T-cell (primary cell): ENCODE data around the gene MLLT10. TPM values are rescaled to one million over a fixed set of nuclear protein-coding genes. Genes with fewer than 3 reads are reported as not detected.

Experiments used
- ATAC-seq, 4 experiments: fragments of 200-7000 bp in 3 of 4; fragments of 150-1000 bp in 1 of 4; cut with Tn5 transposase; replicated peaks in 1 of 4; 1 replicate in 3 of 4; 2 replicates in 1 of 4; pipeline ENCODE4 v1.10.0; 2021; ENCODE audit warnings: moderate library complexity in 3 of 4, mild to moderate bottlenecking in 2 of 4, moderate number of reproducible peaks in 1 of 4
- CTCF ChIA-PET, 2 donors: fragments of 300-600 bp; sonication (Branson Sonifier 250); formaldehyde crosslinking; loops; one replicate each; lab custom pipeline; 2022; ENCODE audit warnings: antibody characterized with exemption in 2 of 2; lab: Charles Lee
- POLR2A ChIA-PET, 2 donors: fragments of 300-600 bp; sonication (Branson Sonifier 250); formaldehyde crosslinking; loops; one replicate each; lab custom pipeline; 2022; ENCODE audit warnings: antibody characterized with exemption in 2 of 2; lab: Charles Lee
- DNase-seq, 35 experiments: peaks; one replicate each; pipeline versions ENCODE4 v3.0.0 to v3.0.0-alpha.2; 2013 to 2023
- H3K27ac ChIP-seq: one replicate; pipeline ENCODE4 v1.5.1; 2013; ENCODE audit warnings: low read length
- H3K27me3 ChIP-seq, 2 experiments: replicated peaks in 1 of 2; 1 replicate in 1 of 2; 2 replicates in 1 of 2; pipeline versions ENCODE4 v1.6.1 to v1.7.0; 2013; ENCODE audit warnings: low read length in 1 of 2, mixed read lengths in 1 of 2; ENCODE audit not compliant: control insufficient read depth in 2 of 2, insufficient read depth in 2 of 2; ENCODE audit errors: extremely low read depth in 1 of 2
- H3K36me3 ChIP-seq, 2 donors: 1 replicate in 1 of 2; 2 replicates in 1 of 2; pipeline versions ENCODE4 v1.6.1 to v1.7.0; 2013; ENCODE audit warnings: low read length in 1 of 2; ENCODE audit not compliant: control insufficient read depth in 2 of 2, insufficient read depth in 1 of 2; ENCODE audit errors: extremely low read depth in 1 of 2
- H3K4me1 ChIP-seq, 2 experiments: 1 replicate in 1 of 2; 2 replicates in 1 of 2; pipeline versions ENCODE4 v1.6.1 to v1.7.0; 2013; ENCODE audit warnings: low read length in 2 of 2, mixed read lengths in 1 of 2; ENCODE audit not compliant: insufficient read depth in 2 of 2, control insufficient read depth in 1 of 2; ENCODE audit errors: extremely low read depth in 1 of 2
- H3K4me3 ChIP-seq, 2 donors: 1 replicate in 1 of 2; 2 replicates in 1 of 2; pipeline versions ENCODE4 v1.5.1 to v1.7.0; 2013; ENCODE audit warnings: mild to moderate bottlenecking in 2 of 2, low read length in 1 of 2, moderate library complexity in 1 of 2; ENCODE audit not compliant: control insufficient read depth in 1 of 2; ENCODE audit errors: extremely low read depth in 1 of 2
- H3K9me3 ChIP-seq: 2 replicates; pipeline ENCODE4 v1.7.0; 2013
- H3K27ac Mint-ChIP-seq, 2 donors: one replicate each; pipeline ENCODE4 v1.8.0; 2020 to 2021; ENCODE audit warnings: mild to moderate bottlenecking in 2 of 2, mixed read lengths in 2 of 2
- H3K27me3 Mint-ChIP-seq, 2 donors: one replicate each; pipeline ENCODE4 v1.8.0; 2021 to 2022; ENCODE audit warnings: mixed read lengths in 2 of 2
- H3K36me3 Mint-ChIP-seq: one replicate; pipeline ENCODE4 v1.8.0; 2021; ENCODE audit warnings: mixed read lengths
- H3K4me1 Mint-ChIP-seq, 3 donors: one replicate each; pipeline ENCODE4 v1.8.0; 2020 to 2022; ENCODE audit warnings: mixed read lengths in 3 of 3, mild to moderate bottlenecking in 1 of 3
- H3K4me3 Mint-ChIP-seq, 3 donors: one replicate each; pipeline ENCODE4 v1.8.0; 2020 to 2022; ENCODE audit warnings: mild to moderate bottlenecking in 3 of 3, mixed read lengths in 3 of 3, moderate library complexity in 3 of 3
- H3K9me3 Mint-ChIP-seq, 3 donors: one replicate each; pipeline ENCODE4 v1.8.0; 2020 to 2022; ENCODE audit warnings: mixed read lengths in 3 of 3
- WGBS: methylation state at CpG from one replicate; pipeline ENCODE4 v1.1.5; 2013; ENCODE audit warnings: missing lambda C conversion rate; ENCODE audit not compliant: insufficient coverage; 5-methylcytosine and 5-hydroxymethylcytosine counted together
- total RNA-seq, 35 experiments: library from RNA in 6 of 35; stranded (reverse) in 6 of 35; fragments of 120-200 nt in 1 of 35; gene quantifications; one replicate each; pipeline versions ENCODE4 v1.2.1 to v1.2.4 and lab custom pipeline; 2013 to 2026

MLLT10 gene
- total RNA-seq, 5 donors from 2014 or later (not counting 1 experiment from before 2014, with no cell fraction given), result 57.7 to 76.5 (median 66.1) TPM

- Mint-ChIP-seq H3K4me3 (no peak overlapping the region), H3K9me3 (peaks cover 0 to 4% (median 4%) of the 10 kb centered on the region in 3 donors), H3K36me3 (peaks cover 62% of the 10 kb centered on the region), H3K4me1 (peaks cover 21 to 28% (median 24%) of the 10 kb centered on the region in 3 donors), H3K27me3 (no peaks in the 10 kb centered on the region), H3K27ac (peak overlapping the region; percentile 34 to 40)
- WGBS, result no CpG with 5 or more reads among the region's 5 CpGs
- ATAC-seq (no peak), DNase-seq (no peak)
- Histone ChIP-seq H3K27ac (no peak overlapping the region), H3K9me3 (no peaks in the 10 kb centered on the region), H3K36me3 (peaks cover 0 to 7% of the 10 kb centered on the region in 2 donors), H3K27me3 (no peaks in the 10 kb centered on the region), H3K4me1 (peaks cover 0 to 7% of the 10 kb centered on the region in 2 experiments), H3K4me3 (no peak overlapping the region)
- CTCF ChIA-PET, result interaction anchor here in 1 of 2 donors (0.7 kb wide), 1 partner anchor 181 kb away, joined by 3 read pairs; no protein-coding TSS in a partner anchor
- POLR2A ChIA-PET, result interaction anchor here in 1 of 2 donors (0.7 kb wide), 1 partner anchor 1080 kb away, joined by 3 read pairs; no protein-coding TSS in a partner anchor
Measured at GRCh38 chr10:21693418-21693817, 159.4 kb downstream of the MLLT10 start.

DNA sequence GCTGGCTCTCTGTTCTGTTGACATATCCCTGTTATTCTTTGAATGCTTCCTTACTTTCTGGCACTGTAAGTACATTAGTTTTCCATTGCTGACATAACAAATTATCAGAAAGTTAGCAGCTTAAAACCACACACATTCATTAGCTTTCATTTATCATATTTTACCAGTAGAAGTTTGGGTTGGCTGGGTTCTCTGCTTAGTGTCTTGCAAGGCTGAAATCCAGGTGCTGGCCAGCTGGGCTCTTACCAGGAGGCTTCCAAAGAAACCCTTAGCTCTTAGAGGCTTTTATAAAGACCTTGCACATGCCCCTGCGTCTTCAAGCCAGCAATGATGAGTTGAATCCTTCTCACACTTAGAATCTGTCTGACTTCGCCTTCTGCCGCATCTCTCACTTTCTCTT, 160.6 kb downstream of the MLLT10 start:
- peaks cover 64% of the 10 kb centered on the region for H3K36me3 Mint-ChIP-seq
- H3K4me1 Mint-ChIP-seq, result peaks cover 21 to 25% (median 24%) of the 10 kb centered on the region in 3 donors
- no peak for DNase-seq
- H3K27me3 ChIP-seq, result no peaks in the 10 kb centered on the region
- peaks cover 0 to 11% of the 10 kb centered on the region in 2 donors for H3K36me3 ChIP-seq
- H3K4me1 ChIP-seq, result peaks cover 0 to 7% of the 10 kb centered on the region in 2 experiments
- H3K27me3 Mint-ChIP-seq, result no peaks in the 10 kb centered on the region
- no peak overlapping the region for H3K27ac Mint-ChIP-seq
- no peak overlapping the region for H3K27ac ChIP-seq
- H3K4me3 Mint-ChIP-seq, result no peak overlapping the region
- no peak for ATAC-seq
- 93% methylated on average over 1 of the region's 3 CpGs for WGBS
- CTCF ChIA-PET, result no interaction called here
- no peaks in the 10 kb centered on the region for H3K9me3 ChIP-seq
- H3K4me3 ChIP-seq, result no peak overlapping the region
- POLR2A ChIA-PET, result no interaction called here
- peaks cover 4 to 11% (median 7%) of the 10 kb centered on the region in 3 donors for H3K9me3 Mint-ChIP-seq

GRCh38 chr10:21696302-21696701, 162.3 kb downstream of the MLLT10 start:
- POLR2A ChIA-PET, result interaction anchor here in 1 of 2 donors (0.6 kb wide), 2 partner anchors 37 to 996 kb away, joined by 6 read pairs; no protein-coding TSS in a partner anchor
- DNase-seq (no peak), ATAC-seq (no peak)
- Mint-ChIP-seq H3K4me3 (no peak overlapping the region), H3K9me3 (peaks cover 13 to 27% (median 22%) of the 10 kb centered on the region in 3 donors), H3K27ac (no peak overlapping the region), H3K36me3 (peaks cover 72% of the 10 kb centered on the region), H3K27me3 (no peaks in the 10 kb centered on the region), H3K4me1 (peaks cover 22 to 27% (median 24%) of the 10 kb centered on the region in 3 donors)
- Histone ChIP-seq H3K36me3 (peaks cover 0 to 11% of the 10 kb centered on the region in 2 donors), H3K4me1 (peaks cover 0 to 7% of the 10 kb centered on the region in 2 experiments), H3K9me3 (no peaks in the 10 kb centered on the region), H3K27ac (no peak overlapping the region), H3K4me3 (no peak overlapping the region), H3K27me3 (no peaks in the 10 kb centered on the region)
- CTCF ChIA-PET, result interaction anchor here in 1 of 2 donors (0.6 kb wide), 1 partner anchor 425 kb away, joined by 3 read pairs; no protein-coding TSS in a partner anchor

DNA sequence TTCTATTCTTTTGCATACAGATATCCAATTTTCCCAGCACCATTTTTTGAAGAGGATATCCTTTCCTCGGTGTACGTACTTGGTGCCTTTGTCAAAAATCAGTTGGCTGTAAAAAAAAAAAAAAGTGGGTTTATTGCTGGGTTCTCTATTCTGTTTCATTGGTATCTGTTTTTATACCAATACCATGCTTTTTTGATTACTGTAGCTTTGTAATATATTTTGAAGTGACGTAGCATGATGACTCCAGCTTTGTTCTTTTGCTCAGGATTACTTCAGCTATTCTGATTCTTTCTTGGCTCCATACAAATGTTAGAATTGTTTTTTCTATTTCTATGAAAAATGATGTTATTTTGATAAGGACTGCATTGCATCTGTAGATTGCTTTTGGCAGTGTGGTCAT, 165.5 kb downstream of the MLLT10 start:
- peaks cover 14 to 31% (median 22%) of the 10 kb centered on the region in 3 donors for H3K9me3 Mint-ChIP-seq
- Histone ChIP-seq H3K27ac (no peak overlapping the region), H3K4me3 (no peak overlapping the region), H3K36me3 (peaks cover 0 to 6% of the 10 kb centered on the region in 2 donors), H3K9me3 (no peaks in the 10 kb centered on the region), H3K4me1 (peaks cover 16 to 20% of the 10 kb centered on the region in 2 experiments), H3K27me3 (no peaks in the 10 kb centered on the region)
- no peak for DNase-seq
- no peak overlapping the region for H3K27ac Mint-ChIP-seq
- no peak for ATAC-seq
- no CpG with 5 or more reads among the region's 3 CpGs for WGBS
- POLR2A ChIA-PET, result no interaction called here
- CTCF ChIA-PET, result no interaction called here
- peaks cover 37 to 43% (median 38%) of the 10 kb centered on the region in 3 donors for H3K4me1 Mint-ChIP-seq
- H3K36me3 Mint-ChIP-seq, result peaks cover 63% of the 10 kb centered on the region
- no peak overlapping the region for H3K4me3 Mint-ChIP-seq
- no peaks in the 10 kb centered on the region for H3K27me3 Mint-ChIP-seq

GRCh38 chr10:21700474-21700873, 166.4 kb downstream of the MLLT10 start:
- Mint-ChIP-seq H3K27me3 (no peaks in the 10 kb centered on the region), H3K4me3 (no peak overlapping the region), H3K36me3 (peaks cover 57% of the 10 kb centered on the region), H3K4me1 (peaks cover 34 to 41% (median 34%) of the 10 kb centered on the region in 3 donors), H3K27ac (no peak overlapping the region), H3K9me3 (peaks cover 14 to 31% (median 22%) of the 10 kb centered on the region in 3 donors)
- Histone ChIP-seq H3K4me3 (no peak overlapping the region), H3K27me3 (no peaks in the 10 kb centered on the region), H3K9me3 (no peaks in the 10 kb centered on the region), H3K36me3 (peaks cover 1 to 6% of the 10 kb centered on the region in 2 donors), H3K4me1 (peaks cover 20 to 24% of the 10 kb centered on the region in 2 experiments), H3K27ac (no peak overlapping the region)
- 100% methylated on average over 1 of the region's 2 CpGs for WGBS
- no peak for DNase-seq
- ChIA-PET POLR2A (interaction anchor here in 1 of 2 donors (0.6 kb wide), 1 partner anchor 22 kb away, joined by 6 read pairs; no protein-coding TSS in a partner anchor), CTCF (no interaction called here)
- ATAC-seq, result no peak

DNA sequence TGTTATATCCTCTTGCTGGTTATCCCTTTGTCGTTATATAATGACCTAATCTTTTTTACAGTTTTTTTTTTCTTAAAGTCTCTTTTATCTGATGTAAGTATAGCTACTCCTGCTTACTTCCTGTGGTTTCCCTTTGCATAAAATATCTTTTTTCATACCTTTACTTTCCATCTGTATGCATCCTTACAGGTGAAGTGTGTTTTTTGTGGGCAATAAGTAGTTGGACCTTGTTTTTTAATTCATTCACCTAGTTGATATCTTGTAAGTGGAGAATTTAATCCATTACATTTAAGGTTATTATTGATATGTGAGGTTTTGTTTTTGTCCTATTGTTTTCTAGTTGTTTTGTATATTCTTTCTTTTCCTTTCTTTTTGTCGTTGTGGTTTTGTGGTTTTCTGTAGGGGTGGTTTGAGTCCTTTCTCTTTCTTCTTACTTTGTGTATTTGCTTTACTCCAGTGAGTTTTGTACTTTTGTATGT, 168.6 kb downstream of the MLLT10 start:
- Histone ChIP-seq H3K9me3 (no peaks in the 10 kb centered on the region), H3K27ac (peak overlapping the region; percentile 13), H3K36me3 (peaks cover 3 to 7% of the 10 kb centered on the region in 2 donors), H3K4me3 (no peak overlapping the region), H3K27me3 (no peaks in the 10 kb centered on the region), H3K4me1 (peaks cover 13 to 24% of the 10 kb centered on the region in 2 experiments)
- ChIA-PET POLR2A (no interaction called here), CTCF (interaction anchor here in 1 of 2 donors (1.1 kb wide), 1 partner anchor 207 kb away, joined by 3 read pairs; no protein-coding TSS in a partner anchor)
- peaks cover 14 to 27% (median 22%) of the 10 kb centered on the region in 3 donors for H3K9me3 Mint-ChIP-seq
- peaks cover 31 to 36% (median 33%) of the 10 kb centered on the region in 3 donors for H3K4me1 Mint-ChIP-seq
- peak overlapping the region; percentile 72 to 74 for H3K27ac Mint-ChIP-seq
- no CpG with 5 or more reads among the region's 2 CpGs for WGBS
- DNase-seq (peak in 1 of 35 experiments; percentile 51), ATAC-seq (peak; percentile 77 to 93 (median 80))
- peaks cover 54% of the 10 kb centered on the region for H3K36me3 Mint-ChIP-seq
- H3K27me3 Mint-ChIP-seq, result no peaks in the 10 kb centered on the region
- H3K4me3 Mint-ChIP-seq, result peak overlapping the region; percentile 53 to 60 (median 58)
